K562 (cell line): ENCODE data around the gene GBP7. TPM values are rescaled to one million over a fixed set of nuclear protein-coding genes. Genes with fewer than 3 reads are reported as not detected.

Experiments
- ATAC-seq: fragments of 200-7000 bp; cut with Tn5 transposase; 3 replicates; pipeline ENCODE4 v1.9.1; 2020; ENCODE audit warnings: moderate library complexity
- BruUV-seq: library from RNA; stranded (reverse); fragments of 400-500 nt; replicated peaks from 2 replicates; lab custom pipeline; 2021; lab: Mats Ljungman, UMichigan
- CTCF ChIA-PET: fragments of 300-600 bp; formaldehyde crosslinking; extraction: SDS; loops from one replicate; lab custom pipeline; 2021; ENCODE audit warnings: low intra/inter-chr PET ratio; lab: Yijun Ruan, JAX
- POLR2A ChIA-PET: fragments of 300-600, 350-650 bp; sonication (Branson Sonifier 250); formaldehyde crosslinking; extraction: SDS; loops from one replicate; lab custom pipeline; 2021; ENCODE audit warnings: antibody characterized with exemption, inconsistent platforms; lab: Yijun Ruan, JAX
- DNase-seq, 4 experiments: peaks; one replicate each; pipeline versions ENCODE4 v3.0.0 to v3.0.0-alpha.2; 2011 to 2018; ENCODE audit warnings: low spot score in 3 of 4, mixed read lengths in 3 of 4; ENCODE audit errors: extremely low read depth in 1 of 4
- FAIRE-seq: peaks from 2 replicates; lab custom pipeline; 2011; peaks lifted over from hg19 to GRCh38; lab: Jason Lieb, UNC
- H2AFZ ChIP-seq: 2 replicates; pipeline ENCODE4 v1.6.0; 2011; ENCODE audit warnings: low read depth, low read length, control low read depth, inconsistent platforms
- H3K27ac ChIP-seq: fragments of 200-600 bp; 3 replicates; pipeline ENCODE4 v1.8.0; 2011; ENCODE audit warnings: low read depth, mild to moderate bottlenecking, control low read depth, inconsistent platforms, low read length, moderate library complexity, mixed read lengths; ENCODE audit errors: extremely low read depth
- H3K27me3 ChIP-seq, 2 experiments: fragments of 300-600 bp in 1 of 2; 2 replicates in 1 of 2; 3 replicates in 1 of 2; pipeline versions ENCODE4 v1.6.0 to v1.8.0; 2011; ENCODE audit warnings: inconsistent platforms in 2 of 2, low read length in 2 of 2, mild to moderate bottlenecking in 1 of 2, mixed read lengths in 1 of 2, moderate library complexity in 1 of 2; ENCODE audit not compliant: control insufficient read depth in 2 of 2, insufficient read depth in 2 of 2
- H3K36me3 ChIP-seq: fragments of 300-600 bp; 3 replicates; pipeline ENCODE4 v1.8.0; 2011; ENCODE audit warnings: mild to moderate bottlenecking, low read length, inconsistent platforms; ENCODE audit not compliant: control insufficient read depth, insufficient read depth
- H3K4me1 ChIP-seq, 2 experiments: fragments of 200-600 bp in 1 of 2; replicated peaks in 1 of 2; 2 replicates in 1 of 2; 3 replicates in 1 of 2; pipeline versions ENCODE4 v1.5.1 to v1.8.0; 2011; ENCODE audit warnings: inconsistent platforms in 2 of 2, low read length in 2 of 2, mild to moderate bottlenecking in 1 of 2, mixed read lengths in 1 of 2, moderate library complexity in 1 of 2; ENCODE audit not compliant: control insufficient read depth in 2 of 2, insufficient read depth in 2 of 2
- H3K4me2 ChIP-seq: 2 replicates; pipeline ENCODE4 v1.6.1; 2011; ENCODE audit warnings: low read length, control low read depth, inconsistent platforms, mixed read lengths; ENCODE audit not compliant: insufficient read depth
- H3K4me3 ChIP-seq: fragments of 200-600 bp; sonication (generic), shearing (Covaris generic); 2 replicates; pipeline ENCODE4 v1.5.1; 2016; ENCODE audit warnings: control low read depth, inconsistent platforms
- H3K79me2 ChIP-seq: fragments of 200-600 bp; 3 replicates; pipeline ENCODE4 v1.8.0; 2011; ENCODE audit warnings: low read length, inconsistent platforms; ENCODE audit not compliant: control insufficient read depth, insufficient read depth
- H3K9ac ChIP-seq, 2 experiments: 2 replicates each; pipeline versions ENCODE4 v1.6.0 to v1.6.1; 2011; ENCODE audit warnings: low read depth in 2 of 2, low read length in 2 of 2, control low read depth in 1 of 2, inconsistent platforms in 1 of 2, mild to moderate bottlenecking in 1 of 2, mixed read lengths in 1 of 2; ENCODE audit not compliant: insufficient read depth in 1 of 2
- H3K9me1 ChIP-seq: one replicate; pipeline ENCODE4 v1.6.0; 2011; ENCODE audit warnings: inconsistent platforms, mild to moderate bottlenecking, low read length, moderate library complexity; ENCODE audit not compliant: control insufficient read depth, insufficient read depth
- H3K9me3 ChIP-seq: replicated peaks from 2 replicates; pipeline ENCODE4 v1.5.1; 2011; ENCODE audit warnings: low read depth, low read length, inconsistent platforms; ENCODE audit not compliant: control insufficient read depth, insufficient read depth
- H4K20me1 ChIP-seq: replicated peaks from 2 replicates; pipeline ENCODE4 v1.6.1; 2011; ENCODE audit warnings: low read length, inconsistent platforms, mixed read lengths; ENCODE audit not compliant: control insufficient read depth, insufficient read depth
- ARID3A ChIP-seq: IDR thresholded peaks from 2 replicates; pipeline ENCODE4 v1.6.1; 2012; ENCODE audit warnings: low read depth, low read length, improper control_type of control experiment, borderline replicate concordance
- ATF7 ChIP-seq: fragments of 450-650 bp; IDR thresholded peaks from 2 replicates; pipeline ENCODE4 v1.7.1; 2014; ENCODE audit warnings: mild to moderate bottlenecking, moderate library complexity
- BCLAF1 ChIP-seq, 2 experiments: fragments of 450-650 bp in 1 of 2; IDR thresholded peaks; 2 replicates each; pipeline ENCODE4 v1.6.1; 2011 to 2017; ENCODE audit warnings: low read depth in 2 of 2, antibody characterized with exemption in 1 of 2, borderline replicate concordance in 1 of 2, low read length in 1 of 2, mild to moderate bottlenecking in 1 of 2, mixed read lengths in 1 of 2; ENCODE audit not compliant: control insufficient read depth in 1 of 2
- ETV1 ChIP-seq: fragments of 450-650 bp; conservative IDR thresholded peaks from 2 replicates; pipeline ENCODE4 v1.6.1; 2016; ENCODE audit warnings: missing genetic modification characterization, control low read depth, low read depth, missing compliant biosample characterization
- FOXA3 ChIP-seq, 2 experiments: fragments of 450-650 bp in 1 of 2; sonication (generic) in 1 of 2; formaldehyde crosslinking; IDR thresholded peaks in 1 of 2; conservative IDR thresholded peaks in 1 of 2; 2 replicates each; pipeline versions ENCODE4 v1.4.0 to v1.8.0; 2020 to 2022; ENCODE audit warnings: mild to moderate bottlenecking in 2 of 2, missing genetic modification reagents in 1 of 2
- GTF2F1 ChIP-seq: IDR thresholded peaks from 2 replicates; pipeline ENCODE4 v1.6.1; 2011; ENCODE audit warnings: low read depth, low read length, improper control_type of control experiment
- KDM1A ChIP-seq, 2 experiments: fragments of 450-650 bp; IDR thresholded peaks; 2 replicates each; pipeline ENCODE4 v1.6.1; 2016; ENCODE audit warnings: mild to moderate bottlenecking in 2 of 2
- MAFF ChIP-seq: IDR thresholded peaks from 2 replicates; pipeline ENCODE4 v1.6.1; 2012; ENCODE audit warnings: low read length, improper control_type of control experiment
- MECOM ChIP-seq: fragments of 250-450 bp; sonication (Bioruptor Pico); IDR thresholded peaks from 2 replicates; pipeline ENCODE4 v1.8.0; 2022; ENCODE audit warnings: inconsistent platforms
- PHB ChIP-seq: fragments of 250-450 bp; sonication (Bioruptor Pico); IDR thresholded peaks from 2 replicates; pipeline ENCODE4 v1.5.0; 2021
- POU5F1 ChIP-seq: fragments of 150-350 bp; IDR thresholded peaks from 2 replicates; pipeline ENCODE4 v1.6.1; 2014; ENCODE audit warnings: borderline replicate concordance, low read length, low read depth, mild to moderate bottlenecking; ENCODE audit not compliant: partially characterized antibody
- PTTG1 ChIP-seq: fragments of 450-650 bp; IDR thresholded peaks from 2 replicates; pipeline ENCODE4 v1.6.1; 2016; ENCODE audit warnings: low read depth, mild to moderate bottlenecking, missing genetic modification characterization, missing compliant biosample characterization
- SREBF1 ChIP-seq: fragments of 150-350 bp; IDR thresholded peaks from 2 replicates; pipeline ENCODE4 v1.6.1; 2014; ENCODE audit warnings: antibody characterized with exemption, low read depth, low read length, borderline replicate concordance
- SRSF1 ChIP-seq: fragments of 200-400 bp; formaldehyde crosslinking; IDR thresholded peaks from 2 replicates; pipeline ENCODE4 v1.6.1; 2017; ENCODE audit warnings: mild to moderate bottlenecking, low read depth, low read length, moderate library complexity
- ZKSCAN8 ChIP-seq: fragments of 200-800 bp; sonication (Bioruptor generic); IDR thresholded peaks from 2 replicates; pipeline ENCODE4 v1.6.1; 2016; ENCODE audit warnings: missing genetic modification characterization, missing compliant biosample characterization
- ZNF277 ChIP-seq: fragments of 250-450 bp; sonication (Bioruptor Pico); IDR thresholded peaks from 2 replicates; pipeline ENCODE4 v1.8.0; 2022; ENCODE audit warnings: inconsistent platforms, mild to moderate bottlenecking, moderate library complexity, borderline replicate concordance
- ZNF436 ChIP-seq: fragments of 250-450, 450-650 bp; sonication (Bioruptor Pico); formaldehyde crosslinking; IDR thresholded peaks from 2 replicates; pipeline ENCODE4 v1.7.0; 2020; ENCODE audit warnings: mild to moderate bottlenecking
- WGBS: fragments of 100-300 bp; shearing (Covaris generic); methylation state at CpG from one replicate; pipeline ENCODE4 v1.1.6; 2016; ENCODE audit warnings: low coverage, mixed read lengths; ENCODE audit not compliant: insufficient coverage; ENCODE audit errors: missing lambda C conversion rate; 5-methylcytosine and 5-hydroxymethylcytosine counted together
- in situ Hi-C: fragments of 300-500 bp; cut with MboI; formaldehyde crosslinking; loops from 4 replicates; pipeline ENCODE4 v1.15.0; 2018; ENCODE audit warnings: inconsistent platforms, mixed read lengths
- intact Hi-C: fragments of 100-400 bp; cut with micrococcal nuclease; formaldehyde crosslinking; loops from 2 replicates; pipeline ENCODE4 v1.14.2; 2022
- polyA plus RNA-seq, 8 experiments: library from polyadenylated mRNA; depleted of rRNA in 4 of 8; stranded (reverse) in 5 of 8; unstranded in 3 of 8; fragments of >200 nt; fragmentation: Nextera tagmentation in 2 of 8; fragmentation: Illumina TruSeq in 1 of 8; extraction: Ambion mirVana in 2 of 8; extraction: Trizol in 1 of 8; gene quantifications; 2 replicates each; pipeline versions ENCODE4 v1.2.1 to v1.2.3, GENCODE V29; 2011 to 2014; ENCODE audit warnings: inconsistent platforms in 1 of 8, missing spikeins in 1 of 8
- total RNA-seq, 7 experiments: library from RNA; depleted of rRNA in 6 of 7; stranded (reverse); fragments of >200 nt in 6 of 7; fragmentation: Illumina TruSeq in 2 of 7; extraction: Trizol in 2 of 7; gene quantifications; 2 replicates each; pipeline versions ENCODE4 v1.2.1 to v1.2.3, GENCODE V29; 2011 to 2021; ENCODE audit warnings: low replicate concordance in 1 of 7

The GBP7 gene
- total and polyA plus RNA-seq, 9 of the 15 experiments (the other 6 are each of a cell fraction or from before 2014, with no cell fraction given), result 0.03 TPM; not detected in 8

GRCh38 chr1:89167590-89168230 lies 8.1 kb downstream of the GBP7 start:
- H3K9me1 ChIP-seq, result no peaks in the 10 kb centered on the region
- no peak for ATAC-seq
- no peaks in the 10 kb centered on the region for H3K27me3 ChIP-seq
- BruUV-seq, result no TSS peak
- H2AFZ ChIP-seq, result no peak overlapping the region
- no peaks in the 10 kb centered on the region for H3K36me3 ChIP-seq
- no peak overlapping the region for H3K9ac ChIP-seq
- no peaks in the 10 kb centered on the region for H3K79me2 ChIP-seq
- intact Hi-C loops, result no loop called here
- no peaks in the 10 kb centered on the region for H3K9me3 ChIP-seq
- no peak overlapping the region for H3K4me3 ChIP-seq
- H3K4me1 ChIP-seq, result no peaks in the 10 kb centered on the region
- WGBS, result 4% methylated on average over 2 of the region's 2 CpGs
- no peak for DNase-seq
- H4K20me1 ChIP-seq, result no peaks in the 10 kb centered on the region
- no peak for FAIRE-seq
- no peak overlapping the region for H3K27ac ChIP-seq
- no peak overlapping the region for H3K4me2 ChIP-seq
- CTCF ChIA-PET, result no interaction called here
- POLR2A ChIA-PET, result no interaction called here
- in situ Hi-C loops, result no loop called here
- no peak for TF ChIP-seq ATF7
- no peak for TF ChIP-seq BCLAF1 (IDR thresholded peaks at IDR 0.05; ENCODE audit: borderline replicate concordance in 1 of 2, control insufficient read depth in 1 of 2, low read depth in 2 of 2, low read length in 1 of 2)
- no peak for TF ChIP-seq SRSF1
- TF ChIP-seq ETV1, result no peak
- no peak for TF ChIP-seq MAFF
- TF ChIP-seq ZKSCAN8 (CRISPR knock-in tag), result no peak
- TF ChIP-seq GTF2F1, result no peak
- no peak for TF ChIP-seq POU5F1
- TF ChIP-seq ZNF436 (CRISPR knock-in tag), result no peak
- TF ChIP-seq FOXA3 (CRISPR knock-in tag; conservative IDR thresholded peaks at IDR 0.05 in 1 of 2, IDR thresholded peaks at IDR 0.05 in 1 of 2), result no peak
- TF ChIP-seq SREBF1, result no peak
- no peak for TF ChIP-seq PHB
- TF ChIP-seq PTTG1, result no peak
- no peak for TF ChIP-seq ARID3A
- no peak for TF ChIP-seq ZNF277 (CRISPR knock-in tag)
- TF ChIP-seq MECOM (CRISPR knock-in tag), result no peak
- TF ChIP-seq KDM1A (IDR thresholded peaks at IDR 0.05), result no peak
